WTC11 (cell line): Measurements from ENCODE around the gene CFAP99. TPM values are rescaled to one million over a fixed set of nuclear protein-coding genes. Genes with fewer than 3 reads are reported as not detected.

ENCODE experiments used
- ATAC-seq: fragments of 200-7000 bp; cut with Tn5 transposase; 2 replicates; pipeline ENCODE4 v1.10.0; 2021; ENCODE audit warnings: mild to moderate bottlenecking, moderate library complexity
- CTCF ChIA-PET: fragments of 300-600 bp; sonication (Branson Sonifier 250); formaldehyde crosslinking; loops from one replicate; lab custom pipeline; 2021; ENCODE audit warnings: antibody characterized with exemption; lab: Charles Lee
- POLR2A ChIA-PET: fragments of 350-600 bp; sonication (Branson Sonifier 250); formaldehyde crosslinking; loops from one replicate; lab custom pipeline; 2021; ENCODE audit warnings: antibody characterized with exemption; lab: Charles Lee
- DNase-seq: peaks from one replicate; pipeline ENCODE4 v3.0.0; 2021; ENCODE audit warnings: low spot score
- H3K27ac Mint-ChIP-seq: 2 replicates; pipeline ENCODE4 v1.8.0; 2021; ENCODE audit warnings: mixed read lengths
- H3K27me3 Mint-ChIP-seq: 2 replicates; pipeline ENCODE4 v1.8.0; 2021; ENCODE audit warnings: low read depth, mild to moderate bottlenecking, moderate library complexity, mixed read lengths
- H3K36me3 Mint-ChIP-seq: 2 replicates; pipeline ENCODE4 v1.8.0; 2021; ENCODE audit warnings: mixed read lengths
- H3K4me1 Mint-ChIP-seq: 2 replicates; pipeline ENCODE4 v1.8.0; 2022; ENCODE audit warnings: mixed read lengths
- H3K4me3 Mint-ChIP-seq: 2 replicates; pipeline ENCODE4 v1.8.0; 2021; ENCODE audit warnings: mild to moderate bottlenecking, moderate library complexity, mixed read lengths
- H3K9me3 Mint-ChIP-seq: 2 replicates; pipeline ENCODE4 v1.8.0; 2021; ENCODE audit warnings: mixed read lengths
- CBFB ChIP-seq: sonication (generic); formaldehyde crosslinking; IDR thresholded peaks from 2 replicates; pipeline ENCODE4 v1.8.1; 2022; ENCODE audit warnings: mild to moderate bottlenecking, low read depth, missing genetic modification reagents
- CREB1 ChIP-seq: sonication (generic); formaldehyde crosslinking; IDR thresholded peaks from 2 replicates; pipeline ENCODE4 v1.8.0; 2023; ENCODE audit warnings: mild to moderate bottlenecking, missing genetic modification reagents
- E2F1 ChIP-seq: sonication (generic); formaldehyde crosslinking; IDR thresholded peaks from 2 replicates; pipeline ENCODE4 v1.8.0; 2022; ENCODE audit warnings: mild to moderate bottlenecking, missing genetic modification reagents
- E2F4 ChIP-seq: sonication (generic); formaldehyde crosslinking; IDR thresholded peaks from 2 replicates; pipeline ENCODE4 v1.8.1; 2022; ENCODE audit warnings: low read depth, mild to moderate bottlenecking, moderate library complexity, missing genetic modification reagents, borderline replicate concordance
- E2F5 ChIP-seq: sonication (generic); formaldehyde crosslinking; IDR thresholded peaks from 2 replicates; pipeline ENCODE4 v1.8.1; 2022; ENCODE audit warnings: mild to moderate bottlenecking, moderate library complexity, missing genetic modification reagents
- ELF4 ChIP-seq: sonication (generic); formaldehyde crosslinking; IDR thresholded peaks from 2 replicates; pipeline ENCODE4 v1.8.1; 2022; ENCODE audit warnings: low read depth, mild to moderate bottlenecking, moderate library complexity, missing genetic modification reagents
- ESRRA ChIP-seq: sonication (generic); formaldehyde crosslinking; IDR thresholded peaks from 2 replicates; pipeline ENCODE4 v1.8.1; 2022; ENCODE audit warnings: mild to moderate bottlenecking, missing genetic modification reagents, borderline replicate concordance
- ETV6 ChIP-seq: sonication (generic); formaldehyde crosslinking; IDR thresholded peaks from 2 replicates; pipeline ENCODE4 v1.8.1; 2022; ENCODE audit warnings: mild to moderate bottlenecking, missing genetic modification reagents
- GABPB1 ChIP-seq: sonication (generic); formaldehyde crosslinking; IDR thresholded peaks from 2 replicates; pipeline ENCODE4 v1.8.1; 2023; ENCODE audit warnings: mild to moderate bottlenecking, missing genetic modification reagents
- HMGXB4 ChIP-seq: sonication (generic); formaldehyde crosslinking; IDR thresholded peaks from 2 replicates; pipeline ENCODE4 v1.8.1; 2023; ENCODE audit warnings: mild to moderate bottlenecking, moderate library complexity, missing genetic modification reagents
- IRF1 ChIP-seq: sonication (generic); formaldehyde crosslinking; IDR thresholded peaks from 2 replicates; pipeline ENCODE4 v1.8.0; 2023; ENCODE audit warnings: missing genetic modification reagents
- JUN ChIP-seq: sonication (generic); formaldehyde crosslinking; IDR thresholded peaks from 2 replicates; pipeline ENCODE4 v1.8.0; 2023; ENCODE audit warnings: mild to moderate bottlenecking, missing genetic modification reagents
- MLX ChIP-seq: sonication (generic); formaldehyde crosslinking; IDR thresholded peaks from 2 replicates; pipeline ENCODE4 v1.8.1; 2023; ENCODE audit warnings: mild to moderate bottlenecking, missing genetic modification reagents, moderate library complexity
- MYBL2 ChIP-seq: sonication (generic); formaldehyde crosslinking; IDR thresholded peaks from 2 replicates; pipeline ENCODE4 v1.8.1; 2023; ENCODE audit warnings: mild to moderate bottlenecking, moderate library complexity, missing genetic modification reagents
- NFYB ChIP-seq: sonication (generic); formaldehyde crosslinking; conservative IDR thresholded peaks from 2 replicates; pipeline ENCODE4 v1.8.0; 2022; ENCODE audit warnings: low read depth, missing genetic modification reagents
- NR1H2 ChIP-seq: sonication (generic); formaldehyde crosslinking; IDR thresholded peaks from 2 replicates; pipeline ENCODE4 v1.9.0; 2021; ENCODE audit warnings: mild to moderate bottlenecking, moderate library complexity, missing genetic modification reagents
- RELA ChIP-seq: sonication (generic); formaldehyde crosslinking; IDR thresholded peaks from 2 replicates; pipeline ENCODE4 v1.8.1; 2022; ENCODE audit warnings: missing genetic modification reagents, mild to moderate bottlenecking, borderline replicate concordance
- SMAD4 ChIP-seq: sonication (generic); formaldehyde crosslinking; IDR thresholded peaks from 2 replicates; pipeline ENCODE4 v1.8.0; 2022; ENCODE audit warnings: mild to moderate bottlenecking, missing genetic modification reagents
- TEAD4 ChIP-seq: sonication (generic); formaldehyde crosslinking; IDR thresholded peaks from 2 replicates; pipeline ENCODE4 v1.8.0; 2022; ENCODE audit warnings: mild to moderate bottlenecking, missing genetic modification reagents
- ZBTB43 ChIP-seq: sonication (generic); formaldehyde crosslinking; IDR thresholded peaks from 2 replicates; pipeline ENCODE4 v1.8.1; 2023; ENCODE audit warnings: mild to moderate bottlenecking, missing genetic modification reagents
- ZNF138 ChIP-seq: sonication (generic); formaldehyde crosslinking; conservative IDR thresholded peaks from 2 replicates; pipeline ENCODE4 v1.8.1; 2022; ENCODE audit warnings: mild to moderate bottlenecking, moderate library complexity, missing genetic modification reagents
- ZNF219 ChIP-seq: sonication (generic); formaldehyde crosslinking; IDR thresholded peaks from 2 replicates; pipeline ENCODE4 v1.8.0; 2023; ENCODE audit warnings: missing genetic modification reagents, mild to moderate bottlenecking, borderline replicate concordance
- ZNF263 ChIP-seq: sonication (generic); formaldehyde crosslinking; IDR thresholded peaks from 2 replicates; pipeline ENCODE4 v1.8.1; 2022; ENCODE audit warnings: low read depth, mild to moderate bottlenecking, moderate library complexity, missing genetic modification reagents
- ZSCAN18 ChIP-seq: fragments of 250-450 bp; sonication (Bioruptor Pico); IDR thresholded peaks from 2 replicates; pipeline ENCODE4 v2.1.2; 2022; ENCODE audit warnings: mild to moderate bottlenecking, moderate library complexity
- total RNA-seq: library from RNA; stranded (reverse); gene quantifications from 3 replicates; pipeline ENCODE4 v1.2.3, GENCODE V29; 2021

CFAP99 gene
- total RNA-seq, 1 experiment from 2014 or later, result not detected

GRCh38 chr4:2402941-2403340 lies 15.8 kb upstream of the CFAP99 start (continued):
- TF ChIP-seq HMGXB4, result no peak
- no peak for TF ChIP-seq ZNF219 (CRISPR knock-in tag)
- no peak for TF ChIP-seq ESRRA
- TF ChIP-seq NR1H2 (CRISPR knock-in tag), result no peak
- TF ChIP-seq ZNF138, result no peak
- TF ChIP-seq SMAD4 (CRISPR knock-in tag), result no peak

GRCh38 chr4:2406406-2406805 lies 12.3 kb upstream of the CFAP99 start:
- DNase-seq (no peak), ATAC-seq (no peak)
- Mint-ChIP-seq H3K4me1 (peaks cover 45% of the 10 kb centered on the region), H3K4me3 (no peak overlapping the region), H3K36me3 (no peaks in the 10 kb centered on the region), H3K27me3 (peaks cover 5% of the 10 kb centered on the region), H3K27ac (no peak overlapping the region), H3K9me3 (no peaks in the 10 kb centered on the region)
- no peak for TF ChIP-seq RELA
- no peak for TF ChIP-seq E2F5 (CRISPR knock-in tag)
- TF ChIP-seq NR1H2 (CRISPR knock-in tag), result no peak
- no peak for TF ChIP-seq ZSCAN18
- TF ChIP-seq MLX (CRISPR knock-in tag), result no peak
- no peak for TF ChIP-seq IRF1 (CRISPR knock-in tag)
- TF ChIP-seq ELF4 (CRISPR knock-in tag), result no peak
- TF ChIP-seq CBFB, result no peak
- TF ChIP-seq MYBL2 (CRISPR knock-in tag), result no peak
- TF ChIP-seq NFYB (CRISPR knock-in tag), result no peak
- TF ChIP-seq JUN (CRISPR knock-in tag), result no peak
- no peak for TF ChIP-seq TEAD4 (CRISPR knock-in tag)
- no peak for TF ChIP-seq ZNF263
- TF ChIP-seq ETV6 (CRISPR knock-in tag), result no peak
- ChIA-PET POLR2A (interaction anchor here (0.6 to 0.9 kb wide), 2 partner anchors 9 to 185 kb away, joined by 4 read pairs; no protein-coding TSS in a partner anchor), CTCF (interaction anchor here (0.7 to 1.6 kb wide), 3 partner anchors 13 to 186 kb away, joined by 3 to 4 read pairs (median 4); no protein-coding TSS in a partner anchor)

GRCh38 chr4:2406920-2407319 lies 11.8 kb upstream of the CFAP99 start:
- no peaks in the 10 kb centered on the region for H3K9me3 Mint-ChIP-seq
- H3K4me1 Mint-ChIP-seq, result peaks cover 46% of the 10 kb centered on the region
- no peak for DNase-seq
- peaks cover 2% of the 10 kb centered on the region for H3K27me3 Mint-ChIP-seq
- ATAC-seq, result no peak
- H3K4me3 Mint-ChIP-seq, result no peak overlapping the region
- ChIA-PET POLR2A (interaction anchor here (0.9 kb wide), 1 partner anchor 9 kb away, joined by 4 read pairs; no protein-coding TSS in a partner anchor), CTCF (interaction anchor here (0.9 to 1.4 kb wide), 2 partner anchors 12 to 13 kb away, joined by 3 to 4 read pairs; partner anchors contain the start of genes CFAP99 and ZFYVE28)
- no peaks in the 10 kb centered on the region for H3K36me3 Mint-ChIP-seq
- no peak overlapping the region for H3K27ac Mint-ChIP-seq
- TF ChIP-seq E2F1 (CRISPR knock-in tag) (no peak), E2F4 (CRISPR knock-in tag) (no peak), ZBTB43 (CRISPR knock-in tag) (no peak), CREB1 (CRISPR knock-in tag) (no peak), GABPB1 (CRISPR knock-in tag) (no peak)
